Suprapubic skin (tissue), 4 donors: ENCODE data around the gene MGAT4B. TPM values are rescaled to one million over a fixed set of nuclear protein-coding genes. Genes with fewer than 3 reads are reported as not detected.

Experiments
- DNase-seq, 2 donors: peaks; one replicate each; pipeline ENCODE4 v3.0.0-alpha.2; 2019; ENCODE audit warnings: low spot score in 2 of 2
- H3K27ac ChIP-seq: fragments of 200-600 bp; sonication (generic); one replicate; pipeline ENCODE4 v1.5.1; 2019
- H3K27me3 ChIP-seq: fragments of 200-600 bp; sonication (generic); one replicate; pipeline ENCODE4 v1.5.1; 2019
- H3K36me3 ChIP-seq: fragments of 200-600 bp; sonication (generic); one replicate; pipeline ENCODE4 v1.5.1; 2019
- H3K4me1 ChIP-seq: fragments of 200-600 bp; sonication (generic); one replicate; pipeline ENCODE4 v1.5.1; 2019
- H3K4me3 ChIP-seq: fragments of 200-600 bp; sonication (generic); one replicate; pipeline ENCODE4 v1.5.1; 2019; ENCODE audit warnings: mild to moderate bottlenecking
- H3K9me3 ChIP-seq: fragments of 200-600 bp; sonication (generic); one replicate; pipeline ENCODE4 v1.5.1; 2019
- EP300 ChIP-seq: sonication (generic); formaldehyde crosslinking; IDR thresholded peaks from one replicate; pipeline ENCODE4 v1.6.1; 2017; ENCODE audit warnings: antibody characterized with exemption
- POLR2A ChIP-seq, 2 donors: fragments of 450-650 bp; IDR thresholded peaks; one replicate each; pipeline ENCODE4 v1.6.1; 2017; ENCODE audit warnings: antibody characterized with exemption in 2 of 2, mild to moderate bottlenecking in 2 of 2, moderate library complexity in 2 of 2
- POLR2AphosphoS5 ChIP-seq, 3 donors: sonication (generic); formaldehyde crosslinking; IDR thresholded peaks; one replicate each; pipeline ENCODE4 v1.6.1; 2017; ENCODE audit warnings: antibody characterized with exemption in 3 of 3
- WGBS: methylation state at CpG from one replicate; pipeline ENCODE4 v1.1.5; 2018; 5-methylcytosine and 5-hydroxymethylcytosine counted together
- total RNA-seq, 4 donors: library from RNA; depleted of rRNA; stranded (reverse); fragments of >200 nt; gene quantifications; one replicate each; pipeline ENCODE4 v1.1.0, GENCODE V29; 2016
- TF ChIP-seq, protein P1 (sequence below), 2 donors: fragments of 200-600 bp in 1 of 2; fragments of 450-650 bp in 1 of 2; sonication (generic) in 1 of 2; IDR thresholded peaks; one replicate each; pipeline ENCODE4 v1.5.1; 2016 to 2019; ENCODE audit warnings: antibody characterized with exemption in 2 of 2, mild to moderate bottlenecking in 1 of 2, moderate library complexity in 1 of 2

MGAT4B gene
- total RNA-seq, 4 donors from 2014 or later = 74.5 to 142 (median 97.4) TPM

DNA sequence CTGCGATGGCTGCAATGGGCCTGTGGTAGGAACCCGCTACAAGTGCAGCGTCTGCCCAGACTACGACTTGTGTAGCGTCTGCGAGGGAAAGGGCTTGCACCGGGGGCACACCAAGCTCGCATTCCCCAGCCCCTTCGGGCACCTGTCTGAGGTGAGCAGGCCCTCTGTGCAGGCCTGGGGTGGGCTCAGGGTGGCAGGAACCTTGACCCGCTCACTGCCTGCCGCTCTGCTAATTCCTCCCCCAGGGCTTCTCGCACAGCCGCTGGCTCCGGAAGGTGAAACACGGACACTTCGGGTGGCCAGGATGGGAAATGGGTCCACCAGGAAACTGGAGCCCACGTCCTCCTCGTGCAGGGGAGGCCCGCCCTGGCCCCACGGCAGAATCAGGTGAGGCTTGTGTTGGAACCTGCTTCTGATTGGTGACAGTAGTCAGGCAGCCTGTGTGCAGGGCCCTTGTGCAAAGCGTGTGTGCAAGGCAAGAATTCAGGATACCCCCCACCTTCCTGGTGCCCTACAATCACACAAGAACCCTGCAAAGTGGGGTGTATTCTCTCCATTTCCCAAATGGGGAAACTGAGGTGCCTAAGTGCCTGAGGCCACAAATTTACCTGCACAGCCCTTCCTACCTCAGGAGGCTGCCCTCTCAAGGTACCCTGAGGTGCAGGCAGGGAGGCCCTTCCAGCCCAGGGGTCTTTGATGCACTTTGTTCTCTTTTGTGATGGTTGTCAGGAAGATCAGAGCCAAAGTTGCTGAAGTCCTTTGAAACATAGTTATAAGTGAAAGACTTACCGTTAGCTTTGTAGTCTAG lies 17.5 kb upstream of the MGAT4B start:
- Histone ChIP-seq H3K27ac (no peak overlapping the region), H3K27me3 (no peaks in the 10 kb centered on the region), H3K4me1 (peaks cover 67% of the 10 kb centered on the region)

DNA sequence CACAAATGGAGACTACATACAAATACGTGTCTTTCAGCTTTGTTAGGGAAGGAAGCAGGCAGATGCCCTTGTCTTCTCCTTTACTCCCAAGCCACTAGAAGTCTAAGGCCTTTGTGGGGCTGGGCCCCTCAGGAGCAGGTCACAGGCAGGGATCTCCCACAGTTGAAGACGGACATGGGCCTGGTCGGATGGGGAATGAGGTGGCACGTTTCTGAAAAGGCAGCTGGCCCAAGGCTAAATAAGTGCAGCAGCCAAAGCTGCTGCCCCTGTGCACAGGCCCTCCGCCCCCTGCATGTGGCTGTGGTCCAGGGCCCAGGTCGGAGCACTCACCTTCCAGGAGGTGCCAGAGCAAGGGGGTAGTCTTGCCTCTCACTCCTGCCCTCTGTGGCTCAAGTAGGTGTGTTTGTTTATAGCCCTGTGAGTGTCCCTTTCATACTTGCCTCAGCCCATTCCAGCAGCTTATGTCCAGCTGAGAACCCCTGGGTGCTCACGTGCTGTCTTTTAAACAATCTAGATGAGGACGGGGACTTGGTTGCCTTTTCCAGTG lies 15.9 kb upstream of the MGAT4B start:
- Histone ChIP-seq H3K9me3 (no peaks in the 10 kb centered on the region), H3K27me3 (no peaks in the 10 kb centered on the region), H3K27ac (no peak overlapping the region), H3K36me3 (peaks cover 49% of the 10 kb centered on the region), H3K4me1 (peaks cover 76% of the 10 kb centered on the region), H3K4me3 (peak overlapping the region; percentile 98)
- TF ChIP-seq POLR2A (IDR thresholded peaks at IDR 0.05) = no peak
- TF ChIP-seq, protein P1, sequence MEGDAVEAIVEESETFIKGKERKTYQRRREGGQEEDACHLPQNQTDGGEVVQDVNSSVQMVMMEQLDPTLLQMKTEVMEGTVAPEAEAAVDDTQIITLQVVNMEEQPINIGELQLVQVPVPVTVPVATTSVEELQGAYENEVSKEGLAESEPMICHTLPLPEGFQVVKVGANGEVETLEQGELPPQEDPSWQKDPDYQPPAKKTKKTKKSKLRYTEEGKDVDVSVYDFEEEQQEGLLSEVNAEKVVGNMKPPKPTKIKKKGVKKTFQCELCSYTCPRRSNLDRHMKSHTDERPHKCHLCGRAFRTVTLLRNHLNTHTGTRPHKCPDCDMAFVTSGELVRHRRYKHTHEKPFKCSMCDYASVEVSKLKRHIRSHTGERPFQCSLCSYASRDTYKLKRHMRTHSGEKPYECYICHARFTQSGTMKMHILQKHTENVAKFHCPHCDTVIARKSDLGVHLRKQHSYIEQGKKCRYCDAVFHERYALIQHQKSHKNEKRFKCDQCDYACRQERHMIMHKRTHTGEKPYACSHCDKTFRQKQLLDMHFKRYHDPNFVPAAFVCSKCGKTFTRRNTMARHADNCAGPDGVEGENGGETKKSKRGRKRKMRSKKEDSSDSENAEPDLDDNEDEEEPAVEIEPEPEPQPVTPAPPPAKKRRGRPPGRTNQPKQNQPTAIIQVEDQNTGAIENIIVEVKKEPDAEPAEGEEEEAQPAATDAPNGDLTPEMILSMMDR (IDR thresholded peaks at IDR 0.05) = no peak
- no peak for TF ChIP-seq EP300
- TF ChIP-seq POLR2AphosphoS5 (IDR thresholded peaks at IDR 0.05) = no peak
- 52% methylated on average over 8 of the region's 8 CpGs for WGBS
- DNase-seq = no peak

More for the DNA sequence above, 17.5 kb upstream of the MGAT4B start:
- no peak for DNase-seq
- no peaks in the 10 kb centered on the region for H3K9me3 ChIP-seq
- peak overlapping the region; percentile 98 for H3K4me3 ChIP-seq
- 86% methylated on average over 11 of the region's 22 CpGs for WGBS
- TF ChIP-seq, protein P1 (IDR thresholded peaks at IDR 0.05) = no peak
- TF ChIP-seq POLR2A (IDR thresholded peaks at IDR 0.05) (no peak), POLR2AphosphoS5 (IDR thresholded peaks at IDR 0.05) (no peak), EP300 (no peak)
- peaks cover 64% of the 10 kb centered on the region for H3K36me3 ChIP-seq

DNA sequence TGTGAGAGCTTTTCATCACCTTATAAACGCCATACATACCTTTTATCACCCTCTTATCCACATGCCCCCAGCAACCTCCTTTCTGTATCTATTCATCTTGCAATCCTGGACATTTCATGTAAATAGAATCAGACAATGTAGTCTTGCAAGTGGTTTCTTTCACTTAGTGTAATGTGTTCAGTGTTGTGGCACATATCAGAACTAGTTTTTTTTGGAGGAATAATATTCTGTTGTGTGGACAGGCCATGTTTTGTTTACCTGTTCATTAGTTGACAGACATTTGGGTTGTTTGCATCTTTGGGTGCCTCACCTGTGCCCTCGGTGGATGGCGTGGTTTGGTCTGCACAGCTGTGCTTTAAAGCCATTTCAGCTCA lies 15.4 kb upstream of the MGAT4B start:
- Histone ChIP-seq H3K4me3 (peak overlapping the region; percentile 98), H3K27ac (peak overlapping the region; percentile 99), H3K36me3 (peaks cover 45% of the 10 kb centered on the region), H3K4me1 (peaks cover 78% of the 10 kb centered on the region), H3K9me3 (no peaks in the 10 kb centered on the region), H3K27me3 (no peaks in the 10 kb centered on the region)
- TF ChIP-seq EP300 = no peak
- no peak for TF ChIP-seq POLR2A (IDR thresholded peaks at IDR 0.05)
- TF ChIP-seq POLR2AphosphoS5 (IDR thresholded peaks at IDR 0.05) = no peak
- TF ChIP-seq, protein P1 (IDR thresholded peaks at IDR 0.05) = no peak
- 38% methylated on average over 3 of the region's 3 CpGs for WGBS
- DNase-seq = no peak

DNA sequence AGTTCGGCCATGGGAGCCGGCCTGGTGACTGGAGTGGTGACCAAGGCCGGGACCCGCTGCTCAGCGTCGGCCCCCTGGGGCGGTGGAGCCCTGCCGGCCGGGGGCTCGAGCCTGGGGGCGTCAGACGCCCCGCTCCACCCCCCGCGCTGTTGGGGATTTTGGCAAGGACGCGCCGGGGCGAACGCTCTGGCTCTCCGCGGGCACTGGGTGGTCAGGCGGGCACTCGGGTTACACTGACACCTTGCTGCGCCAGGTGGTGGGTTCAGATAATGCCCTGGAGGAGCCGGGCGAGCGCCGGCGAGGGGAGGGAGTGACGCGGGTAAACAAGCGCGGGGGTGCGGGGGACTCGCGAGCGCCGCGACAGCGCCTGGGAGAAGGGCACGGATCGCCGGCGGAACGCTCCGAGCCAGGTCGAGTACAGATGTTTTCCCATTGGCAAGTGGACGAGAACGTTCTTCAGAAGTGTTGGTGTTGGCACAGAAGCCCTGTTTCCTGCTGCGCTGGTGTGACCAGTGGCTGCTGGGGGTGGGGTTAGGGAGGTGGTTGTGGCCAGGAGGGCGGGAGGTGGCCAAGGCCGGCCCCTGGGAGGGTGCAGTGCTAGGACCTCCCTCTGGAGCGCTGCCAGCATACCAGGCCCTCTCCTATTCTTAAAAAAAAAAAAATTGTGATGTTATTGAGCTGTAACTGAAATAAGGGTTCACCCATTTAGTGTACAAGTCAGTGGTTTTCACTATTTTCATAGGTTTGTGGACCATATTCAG lies 14.8 kb upstream of the MGAT4B start:
- TF ChIP-seq POLR2AphosphoS5 (IDR thresholded peaks at IDR 0.05) (peak; percentile 56 to 81 (median 74)), EP300 (no peak), POLR2A (IDR thresholded peaks at IDR 0.05) (peak in 1 of 2 donors; percentile 91)
- Histone ChIP-seq H3K36me3 (peaks cover 39% of the 10 kb centered on the region), H3K27ac (peak overlapping the region; percentile 99), H3K9me3 (no peaks in the 10 kb centered on the region), H3K27me3 (no peaks in the 10 kb centered on the region), H3K4me1 (peaks cover 79% of the 10 kb centered on the region), H3K4me3 (peak overlapping the region; percentile 98)
- under 1% methylated on average over 40 of the region's 54 CpGs for WGBS
- DNase-seq = peak; percentile 98

DNA sequence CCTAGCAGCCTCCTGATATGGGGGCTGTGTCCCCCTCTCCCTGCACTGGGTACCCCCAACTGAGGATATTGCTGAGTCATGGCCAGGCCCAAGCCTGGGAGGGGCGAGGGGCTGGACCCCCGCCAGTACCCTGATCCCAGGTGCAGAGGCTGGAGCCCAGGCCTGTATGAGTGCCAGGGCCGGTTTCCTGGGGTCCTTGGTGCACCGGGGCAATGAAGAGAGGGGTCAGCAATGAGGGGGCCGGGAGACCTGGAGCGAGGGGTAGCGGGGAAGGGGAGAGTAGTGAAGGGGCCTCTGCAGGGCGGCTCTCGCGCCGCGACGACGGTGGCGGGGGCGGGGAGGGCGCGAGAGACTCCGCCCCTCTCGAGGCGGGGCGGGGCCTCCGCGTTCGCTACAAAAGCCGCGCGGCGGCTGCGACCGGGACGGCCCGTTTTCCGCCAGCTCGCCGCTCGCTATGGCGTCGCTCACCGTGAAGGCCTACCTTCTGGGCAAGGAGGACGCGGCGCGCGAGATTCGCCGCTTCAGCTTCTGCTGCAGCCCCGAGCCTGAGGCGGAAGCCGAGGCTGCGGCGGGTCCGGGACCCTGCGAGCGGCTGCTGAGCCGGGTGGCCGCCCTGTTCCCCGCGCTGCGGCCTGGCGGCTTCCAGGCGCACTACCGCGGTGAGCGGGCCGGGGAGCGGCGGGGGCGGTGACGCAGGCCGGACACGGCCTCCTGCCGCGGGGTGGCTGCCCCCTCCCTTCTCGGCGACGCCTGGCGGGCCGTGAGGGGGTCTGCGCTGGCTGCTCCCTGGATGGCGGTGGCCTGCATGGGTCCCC lies 14.0 kb upstream of the MGAT4B start, which contains the start of gene SQSTM1:
Gene SQSTM1 (plus strand): TSS at position 423 of the 815 bp plus-strand sequence. CDS start 32 bp downstream, at position 455.
- Histone ChIP-seq H3K4me3 (peak within 1 kb of the TSS; percentile 98), H3K36me3 (peaks cover 31% of the 10 kb centered on the region), H3K9me3 (no peaks in the 10 kb centered on the region), H3K27ac (peak within 1 kb of the TSS; percentile 99), H3K4me1 (peaks cover 78% of the 10 kb centered on the region), H3K27me3 (no peaks in the 10 kb centered on the region)
- 0% methylated on average over 1 of the region's 81 CpGs for WGBS
- DNase-seq = peak in 1 of 2 donors; percentile 87
- TF ChIP-seq POLR2A (IDR thresholded peaks at IDR 0.05) (peak; percentile 97 to 99), EP300 (no peak), POLR2AphosphoS5 (IDR thresholded peaks at IDR 0.05) (peak; percentile 97 to 98 (median 97))
